ENCODE measurements around the gene ENPP1. TPM values are rescaled to one million over a fixed set of nuclear protein-coding genes. Genes with fewer than 3 reads are reported as not detected.

The ENPP1 gene
- total and polyA plus RNA-seq, 2 experiments from 2014 or later = 0.84 to 3.1 TPM

DNA sequence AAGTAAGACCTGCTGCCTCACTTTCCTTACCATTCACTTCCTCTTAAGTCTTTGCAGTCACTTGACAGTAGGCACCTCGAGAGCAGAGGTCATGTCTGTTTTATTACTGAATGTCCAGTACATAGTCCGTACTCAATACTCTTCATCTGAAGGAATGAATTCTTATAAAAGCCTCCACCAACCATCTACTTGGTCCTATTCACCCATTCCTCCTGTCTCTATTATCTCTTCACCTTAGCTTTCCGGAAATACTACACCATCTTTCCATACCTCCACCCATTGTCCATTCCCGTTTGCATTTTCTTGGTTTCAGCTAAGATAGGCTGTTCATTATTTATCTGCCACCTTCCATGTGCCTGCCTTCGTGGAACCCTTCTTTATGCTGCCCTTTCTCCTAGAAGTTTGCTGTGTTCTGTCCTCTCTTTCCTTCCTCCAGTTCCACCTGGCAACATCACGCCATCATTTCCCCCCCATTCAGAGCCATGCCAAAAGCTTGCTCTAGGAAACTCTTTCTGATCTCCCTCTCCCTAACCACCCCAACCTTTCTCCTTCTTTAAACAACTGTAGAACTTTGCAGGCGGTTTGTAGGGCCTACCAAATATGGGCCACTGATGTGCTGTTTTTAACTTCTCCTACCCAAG lies 38.3 kb downstream of the ENPP1 start:
- DNase-seq (ENCODE audit: low read depth in 1 of 2, low spot score in 1 of 2) = no peak
- TF ChIP-seq CTCF (IDR thresholded peaks at IDR 0.05; ENCODE audit: low read depth, low read length) = no peak
- Histone ChIP-seq H3K27ac (no peak overlapping the region), H3K9me3 (ENCODE audit: low read depth) (no peaks in the 10 kb centered on the region), H3K4me1 (ENCODE audit: low read depth) (no peaks in the 10 kb centered on the region), H3K27me3 (no peaks in the 10 kb centered on the region), H3K36me3 (no peaks in the 10 kb centered on the region), H3K4me3 (no peak overlapping the region)

DNA sequence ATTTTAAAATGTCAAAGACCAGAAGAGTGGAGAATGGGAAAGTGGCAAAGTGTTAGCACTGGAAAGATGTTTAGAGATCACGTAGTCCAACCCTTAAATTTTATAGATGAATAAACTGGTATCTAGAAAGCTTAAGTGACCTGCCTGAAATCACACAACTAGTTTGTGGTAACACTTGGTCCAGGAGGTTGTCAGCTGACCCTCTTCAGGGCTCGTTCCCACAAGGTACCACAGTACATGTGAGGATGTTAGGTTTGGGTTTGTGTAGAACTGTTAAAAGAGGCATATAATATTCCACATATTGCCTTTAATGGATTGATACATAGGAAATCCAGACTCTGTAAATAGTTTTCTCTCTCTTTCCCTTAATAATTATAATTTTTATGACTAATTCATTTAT lies 39.1 kb downstream of the ENPP1 start:
- no peak for DNase-seq (ENCODE audit: low read depth in 1 of 2, low spot score in 1 of 2)
- H3K36me3 ChIP-seq = no peaks in the 10 kb centered on the region
- H3K27ac ChIP-seq = no peak overlapping the region
- H3K4me3 ChIP-seq = no peak overlapping the region
- H3K27me3 ChIP-seq = no peaks in the 10 kb centered on the region
- no peaks in the 10 kb centered on the region for H3K9me3 ChIP-seq (ENCODE audit: low read depth)
- H3K4me1 ChIP-seq (ENCODE audit: low read depth) = no peaks in the 10 kb centered on the region
- no peak for TF ChIP-seq CTCF (IDR thresholded peaks at IDR 0.05; ENCODE audit: low read depth, low read length)

DNA sequence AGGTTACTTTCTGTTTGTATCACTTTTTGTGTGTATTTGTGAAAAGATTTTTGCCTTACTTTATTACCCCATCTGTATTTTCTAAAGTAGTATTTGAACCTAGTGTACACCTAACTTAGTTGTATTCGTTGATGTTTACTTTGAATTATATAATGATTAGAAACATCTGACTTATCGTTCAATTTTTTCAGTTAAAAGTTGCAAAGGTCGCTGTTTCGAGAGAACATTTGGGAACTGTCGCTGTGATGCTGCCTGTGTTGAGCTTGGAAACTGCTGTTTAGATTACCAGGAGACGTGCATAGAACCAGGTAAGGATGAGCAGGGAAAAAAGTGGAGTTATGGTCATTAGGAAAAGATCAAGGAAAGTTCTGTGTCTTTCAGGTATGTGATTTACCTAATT lies 42.0 kb downstream of the ENPP1 start:
- no peak overlapping the region for H3K4me3 ChIP-seq
- no peak for TF ChIP-seq CTCF (IDR thresholded peaks at IDR 0.05; ENCODE audit: low read depth, low read length)
- no peaks in the 10 kb centered on the region for H3K4me1 ChIP-seq (ENCODE audit: low read depth)
- no peaks in the 10 kb centered on the region for H3K36me3 ChIP-seq
- no peak for DNase-seq (ENCODE audit: low read depth in 1 of 2, low spot score in 1 of 2)
- H3K27me3 ChIP-seq = no peaks in the 10 kb centered on the region
- H3K9me3 ChIP-seq (ENCODE audit: low read depth) = no peaks in the 10 kb centered on the region
- no peak overlapping the region for H3K27ac ChIP-seq

GRCh38 chr6:131851049-131851769 lies 43.4 kb downstream of the ENPP1 start:
- Histone ChIP-seq H3K4me3 (no peak overlapping the region), H3K9me3 (ENCODE audit: low read depth) (no peaks in the 10 kb centered on the region), H3K27me3 (no peaks in the 10 kb centered on the region), H3K27ac (no peak overlapping the region), H3K36me3 (no peaks in the 10 kb centered on the region), H3K4me1 (ENCODE audit: low read depth) (no peaks in the 10 kb centered on the region)
- TF ChIP-seq CTCF (IDR thresholded peaks at IDR 0.05; ENCODE audit: low read depth, low read length) = no peak
- DNase-seq (ENCODE audit: low read depth in 1 of 2, low spot score in 1 of 2) = peak in 1 of 2 donors; percentile 39

DNA sequence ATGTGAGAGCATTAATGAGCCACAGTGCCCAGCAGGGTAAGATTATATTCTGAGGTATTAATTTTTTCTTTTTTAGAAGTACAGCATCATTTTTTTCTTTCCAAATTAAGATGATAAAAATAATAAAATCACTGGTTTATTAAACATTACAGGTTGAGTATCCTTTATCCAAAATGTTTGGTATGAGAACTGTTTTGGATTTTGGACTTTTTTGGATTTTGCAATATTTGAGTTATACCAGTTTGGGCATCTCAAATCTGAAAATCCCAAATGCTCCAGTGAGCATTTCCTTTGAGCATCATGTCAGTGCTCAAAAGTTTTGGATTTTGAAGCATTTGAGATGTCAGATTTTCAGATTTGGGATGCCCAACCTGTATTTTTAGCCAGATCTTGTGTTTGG lies 44.4 kb downstream of the ENPP1 start:
- H3K27me3 ChIP-seq = no peaks in the 10 kb centered on the region
- no peak for TF ChIP-seq CTCF (IDR thresholded peaks at IDR 0.05; ENCODE audit: low read depth, low read length)
- no peaks in the 10 kb centered on the region for H3K36me3 ChIP-seq
- no peaks in the 10 kb centered on the region for H3K9me3 ChIP-seq (ENCODE audit: low read depth)
- H3K27ac ChIP-seq = no peak overlapping the region
- no peaks in the 10 kb centered on the region for H3K4me1 ChIP-seq (ENCODE audit: low read depth)
- no peak overlapping the region for H3K4me3 ChIP-seq
- no peak for DNase-seq (ENCODE audit: low read depth in 1 of 2, low spot score in 1 of 2)

All from cardiac muscle cell (in vitro differentiated cells and primary cell).